ENCODE data around the gene DAO. TPM values are rescaled to one million over a fixed set of nuclear protein-coding genes. Genes with fewer than 3 reads are reported as not detected.

Gene DAO
- total RNA-seq, 8 experiments from 2014 or later = 0.15 to 1.4 (median 0.43) TPM; not detected in 1

- ATAC-seq (replicated peaks in 6 of 8) = no peak
- no peaks in the 10 kb centered on the region for H3K4me1 ChIP-seq (replicated peaks in 1 of 2)
- H3K4me3 ChIP-seq = no peak overlapping the region
- 0 to 78% (median 35%) methylated on average over 1 to 4 of the region's 5 CpGs; no CpG with 5 or more reads in 6 of the 10 experiments for WGBS, 10 experiments
- no peak overlapping the region for H3K27ac ChIP-seq
- in situ Hi-C loops (cut with MboI; ENCODE audit: low pct_unique_long_range_greater_than_20kb in 2 of 9, low sequenced_read_pairs in 9 of 9, unreplicated experiment in 9 of 9) = no loop called here
Observed at GRCh38 chr12:108916336-108916735, 36.4 kb downstream of the DAO start.

GRCh38 chr12:108918206-108918605, 38.3 kb downstream of the DAO start:
- H3K27ac ChIP-seq = no peak overlapping the region
- in situ Hi-C loops (cut with MboI; ENCODE audit: low pct_unique_long_range_greater_than_20kb in 2 of 9, low sequenced_read_pairs in 9 of 9, unreplicated experiment in 9 of 9) = no loop called here
- H3K4me3 ChIP-seq = no peak overlapping the region
- ATAC-seq (replicated peaks in 6 of 8) = no peak
- WGBS, 10 experiments = 20 to 80% (median 56%) methylated on average over 1 to 2 of the region's 2 CpGs; no CpG with 5 or more reads in 2 of the 10 experiments
- H3K4me1 ChIP-seq (replicated peaks in 1 of 2) = no peaks in the 10 kb centered on the region

- H3K27ac ChIP-seq = no peak overlapping the region
- 0 to 100% (median 63%) methylated on average over 1 to 3 of the region's 3 CpGs; no CpG with 5 or more reads in 4 of the 10 experiments for WGBS, 10 experiments
- no peaks in the 10 kb centered on the region for H3K4me1 ChIP-seq (replicated peaks in 1 of 2)
- in situ Hi-C loops (cut with MboI; ENCODE audit: low pct_unique_long_range_greater_than_20kb in 2 of 9, low sequenced_read_pairs in 9 of 9, unreplicated experiment in 9 of 9) = no loop called here
- no peak overlapping the region for H3K4me3 ChIP-seq
- ATAC-seq (replicated peaks in 6 of 8) = no peak
Observed at GRCh38 chr12:108918960-108919642, 39.2 kb downstream of the DAO start.

GRCh38 chr12:108921946-108922345, 42.1 kb downstream of the DAO start:
- Histone ChIP-seq H3K27ac (no peak overlapping the region), H3K4me3 (no peak overlapping the region), H3K4me1 (replicated peaks in 1 of 2) (no peaks in the 10 kb centered on the region)
- in situ Hi-C loops (cut with MboI; ENCODE audit: low pct_unique_long_range_greater_than_20kb in 2 of 9, low sequenced_read_pairs in 9 of 9, unreplicated experiment in 9 of 9) = no loop called here
- no peak for ATAC-seq (replicated peaks in 6 of 8)
- WGBS, 10 experiments = 13 to 80% (median 31%) methylated on average over 1 to 3 of the region's 3 CpGs; no CpG with 5 or more reads in 4 of the 10 experiments

GRCh38 chr12:108922918-108923317, 43.0 kb downstream of the DAO start:
- Histone ChIP-seq H3K27ac (no peak overlapping the region), H3K4me1 (replicated peaks in 1 of 2) (no peaks in the 10 kb centered on the region), H3K4me3 (no peak overlapping the region)
- in situ Hi-C loops (cut with MboI; ENCODE audit: low pct_unique_long_range_greater_than_20kb in 2 of 9, low sequenced_read_pairs in 9 of 9, unreplicated experiment in 9 of 9) = no loop called here
- ATAC-seq (replicated peaks in 6 of 8) = no peak
- 33 to 100% (median 47%) methylated on average over 1 to 3 of the region's 3 CpGs; no CpG with 5 or more reads in 5 of the 10 experiments for WGBS, 10 experiments

- ATAC-seq (replicated peaks in 6 of 8) = no peak
- Histone ChIP-seq H3K27ac (no peak overlapping the region), H3K4me3 (no peak overlapping the region), H3K4me1 (replicated peaks in 1 of 2) (no peaks in the 10 kb centered on the region)
- in situ Hi-C loops (cut with MboI; ENCODE audit: low pct_unique_long_range_greater_than_20kb in 2 of 9, low sequenced_read_pairs in 9 of 9, unreplicated experiment in 9 of 9) = no loop called here
- 20 to 100% (median 60%) methylated on average over 1 to 8 of the region's 8 CpGs; no CpG with 5 or more reads in 1 of the 10 experiments for WGBS, 10 experiments
Observed at GRCh38 chr12:108928695-108929094, 48.8 kb downstream of the DAO start.

GRCh38 chr12:108930155-108930554, 50.3 kb downstream of the DAO start:
- Histone ChIP-seq H3K4me3 (no peak overlapping the region), H3K27ac (no peak overlapping the region), H3K4me1 (replicated peaks in 1 of 2) (no peaks in the 10 kb centered on the region)
- in situ Hi-C loops (cut with MboI; ENCODE audit: low pct_unique_long_range_greater_than_20kb in 2 of 9, low sequenced_read_pairs in 9 of 9, unreplicated experiment in 9 of 9) = no loop called here
- no peak for ATAC-seq (replicated peaks in 6 of 8)
- 0 to 93% (median 73%) methylated on average over 1 to 5 of the region's 5 CpGs for WGBS, 10 experiments

GRCh38 chr12:108930756-108931155, 50.9 kb downstream of the DAO start:
- Histone ChIP-seq H3K4me3 (no peak overlapping the region), H3K4me1 (replicated peaks in 1 of 2) (no peaks in the 10 kb centered on the region), H3K27ac (no peak overlapping the region)
- 37 to 100% (median 80%) methylated on average over 1 to 3 of the region's 3 CpGs; no CpG with 5 or more reads in 1 of the 10 experiments for WGBS, 10 experiments
- ATAC-seq (replicated peaks in 6 of 8) = no peak
- in situ Hi-C loops (cut with MboI; ENCODE audit: low pct_unique_long_range_greater_than_20kb in 2 of 9, low sequenced_read_pairs in 9 of 9, unreplicated experiment in 9 of 9) = no loop called here

GRCh38 chr12:108933949-108934348, 54.1 kb downstream of the DAO start:
- 20 to 94% (median 83%) methylated on average over 1 to 5 of the region's 6 CpGs; no CpG with 5 or more reads in 2 of the 10 experiments for WGBS, 10 experiments
- Histone ChIP-seq H3K27ac (no peak overlapping the region), H3K4me1 (replicated peaks in 1 of 2) (no peaks in the 10 kb centered on the region), H3K4me3 (no peak overlapping the region)
- ATAC-seq (replicated peaks in 6 of 8) = peak in 1 of 8 experiments; percentile 74
- in situ Hi-C loops (cut with MboI; ENCODE audit: low pct_unique_long_range_greater_than_20kb in 2 of 9, low sequenced_read_pairs in 9 of 9, unreplicated experiment in 9 of 9) = no loop called here

GRCh38 chr12:108935159-108935763, 55.4 kb downstream of the DAO start:
- H3K4me3 ChIP-seq = no peak overlapping the region
- no peak for ATAC-seq (replicated peaks in 6 of 8)
- no peaks in the 10 kb centered on the region for H3K4me1 ChIP-seq (replicated peaks in 1 of 2)
- WGBS, 10 experiments = 8 to 84% (median 63%) methylated on average over 1 to 7 of the region's 7 CpGs; no CpG with 5 or more reads in 1 of the 10 experiments
- H3K27ac ChIP-seq = no peak overlapping the region
- in situ Hi-C loops (cut with MboI; ENCODE audit: low pct_unique_long_range_greater_than_20kb in 2 of 9, low sequenced_read_pairs in 9 of 9, unreplicated experiment in 9 of 9) = no loop called here

GRCh38 chr12:108938247-108938924, 58.5 kb downstream of the DAO start:
- no peak overlapping the region for H3K27ac ChIP-seq
- ATAC-seq (replicated peaks in 6 of 8) = no peak
- WGBS, 10 experiments = 43 to 94% (median 83%) methylated on average over 3 to 9 of the region's 13 CpGs; no CpG with 5 or more reads in 1 of the 10 experiments
- H3K4me3 ChIP-seq = no peak overlapping the region
- no peaks in the 10 kb centered on the region for H3K4me1 ChIP-seq (replicated peaks in 1 of 2)
- in situ Hi-C loops (cut with MboI; ENCODE audit: low pct_unique_long_range_greater_than_20kb in 2 of 9, low sequenced_read_pairs in 9 of 9, unreplicated experiment in 9 of 9) = no loop called here

- H3K27ac ChIP-seq = no peak overlapping the region
- in situ Hi-C loops (cut with MboI; ENCODE audit: low pct_unique_long_range_greater_than_20kb in 2 of 9, low sequenced_read_pairs in 9 of 9, unreplicated experiment in 9 of 9) = no loop called here
- no peak overlapping the region for H3K4me3 ChIP-seq
- peak in 3 of 8 experiments; percentile 69 to 91 (median 87) for ATAC-seq (replicated peaks in 6 of 8)
- 43 to 83% (median 67%) methylated on average over 1 of the region's 1 CpG; no CpG with 5 or more reads in 7 of the 10 experiments for WGBS, 10 experiments
- no peaks in the 10 kb centered on the region for H3K4me1 ChIP-seq (replicated peaks in 1 of 2)
Observed at GRCh38 chr12:108939594-108939993, 59.7 kb downstream of the DAO start.

GRCh38 chr12:108940138-108940537, 60.2 kb downstream of the DAO start:
- Histone ChIP-seq H3K4me3 (no peak overlapping the region), H3K4me1 (replicated peaks in 1 of 2) (no peaks in the 10 kb centered on the region), H3K27ac (no peak overlapping the region)
- in situ Hi-C loops (cut with MboI; ENCODE audit: low pct_unique_long_range_greater_than_20kb in 2 of 9, low sequenced_read_pairs in 9 of 9, unreplicated experiment in 9 of 9) = loop anchor here in 1 of 9 experiments (10.0 kb wide), 1 partner anchor 65 kb away; no protein-coding TSS in a partner anchor
- WGBS, 10 experiments = 0 to 100% (median 0%) methylated on average over 1 of the region's 1 CpG; no CpG with 5 or more reads in 5 of the 10 experiments
- ATAC-seq (replicated peaks in 6 of 8) = peak in 3 of 8 experiments; percentile 67 to 74 (median 69)

Data from motor neuron (in vitro differentiated cells).